22Rv1 (cell line): Measurements from ENCODE around the gene KRTAP9-2.
"Not testable (repeated sequence)": the region's sequence is repeated elsewhere in the genome, so short reads cannot be mapped to it uniquely, and the experiment has no call there.

ENCODE experiments used
- H3K27ac ChIP-seq: fragments of 450-650 bp; 2 replicates; pipeline ENCODE4 v1.5.1; 2017
- ZFX ChIP-seq: fragments of 450-650 bp; IDR thresholded peaks from 2 replicates; pipeline ENCODE4 v1.6.1; 2017; ENCODE audit warnings: antibody characterized with exemption, borderline replicate concordance
- TF ChIP-seq, protein P1 (sequence below): fragments of 450-650 bp; IDR thresholded peaks from 2 replicates; pipeline ENCODE4 v1.5.1; 2017; ENCODE audit warnings: mild to moderate bottlenecking

Gene KRTAP9-2, protein sequence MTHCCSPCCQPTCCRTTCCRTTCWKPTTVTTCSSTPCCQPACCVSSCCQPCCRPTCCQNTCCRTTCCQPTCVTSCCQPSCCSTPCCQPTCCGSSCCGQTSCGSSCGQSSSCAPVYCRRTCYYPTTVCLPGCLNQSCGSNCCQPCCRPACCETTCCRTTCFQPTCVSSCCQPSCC

DNA sequence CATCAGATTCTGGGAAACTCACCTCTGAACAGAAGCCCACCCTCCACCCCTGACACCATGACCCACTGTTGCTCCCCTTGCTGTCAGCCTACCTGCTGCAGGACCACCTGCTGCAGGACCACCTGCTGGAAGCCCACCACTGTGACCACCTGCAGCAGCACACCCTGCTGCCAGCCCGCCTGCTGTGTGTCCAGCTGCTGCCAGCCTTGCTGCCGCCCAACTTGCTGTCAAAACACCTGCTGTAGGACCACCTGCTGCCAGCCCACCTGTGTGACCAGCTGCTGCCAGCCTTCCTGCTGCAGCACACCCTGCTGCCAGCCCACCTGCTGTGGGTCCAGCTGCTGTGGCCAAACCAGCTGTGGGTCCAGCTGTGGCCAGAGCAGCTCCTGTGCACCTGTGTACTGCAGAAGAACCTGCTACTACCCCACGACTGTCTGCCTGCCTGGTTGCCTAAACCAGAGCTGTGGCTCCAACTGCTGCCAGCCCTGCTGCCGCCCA is at the start of gene KRTAP9-2:
TSS of gene KRTAP9-2 (plus strand) at position 51 of the 498 bp plus-strand sequence. CDS start at position 58, 7 bp downstream.
- not testable (repeated sequence) for H3K27ac ChIP-seq

DNA sequence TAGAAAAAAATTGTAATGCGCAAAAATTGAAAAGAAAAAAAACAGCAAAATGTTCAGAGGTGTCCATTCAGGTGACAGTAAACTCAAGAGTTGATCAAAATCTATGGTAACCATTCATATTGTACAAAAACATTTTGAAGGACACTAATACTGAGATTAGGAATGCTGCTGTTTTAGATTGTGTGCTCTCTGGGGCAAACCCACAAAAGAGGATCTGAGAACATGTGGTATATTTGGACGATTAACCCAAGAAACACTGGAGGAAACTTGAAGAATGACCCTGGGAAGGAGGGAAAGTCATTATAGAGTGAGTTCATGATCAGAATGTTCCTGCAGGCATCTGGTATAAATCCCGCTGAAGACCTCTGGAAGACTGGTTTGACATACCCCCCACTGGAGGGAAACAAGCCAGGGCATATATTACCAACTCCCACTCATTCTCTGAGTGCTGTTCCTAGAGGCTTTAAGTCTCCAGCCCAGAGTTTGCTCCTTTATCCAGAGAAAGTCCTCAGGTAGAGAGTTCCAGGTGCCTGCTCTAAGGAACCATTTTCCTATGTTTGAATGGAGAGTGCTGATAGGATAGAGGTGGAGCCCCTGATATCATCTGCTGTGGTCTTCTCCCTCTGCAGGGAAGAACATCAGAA is 49.6 kb upstream of the KRTAP9-2 start:
- no peak for TF ChIP-seq ZFX
- TF ChIP-seq, protein P1, sequence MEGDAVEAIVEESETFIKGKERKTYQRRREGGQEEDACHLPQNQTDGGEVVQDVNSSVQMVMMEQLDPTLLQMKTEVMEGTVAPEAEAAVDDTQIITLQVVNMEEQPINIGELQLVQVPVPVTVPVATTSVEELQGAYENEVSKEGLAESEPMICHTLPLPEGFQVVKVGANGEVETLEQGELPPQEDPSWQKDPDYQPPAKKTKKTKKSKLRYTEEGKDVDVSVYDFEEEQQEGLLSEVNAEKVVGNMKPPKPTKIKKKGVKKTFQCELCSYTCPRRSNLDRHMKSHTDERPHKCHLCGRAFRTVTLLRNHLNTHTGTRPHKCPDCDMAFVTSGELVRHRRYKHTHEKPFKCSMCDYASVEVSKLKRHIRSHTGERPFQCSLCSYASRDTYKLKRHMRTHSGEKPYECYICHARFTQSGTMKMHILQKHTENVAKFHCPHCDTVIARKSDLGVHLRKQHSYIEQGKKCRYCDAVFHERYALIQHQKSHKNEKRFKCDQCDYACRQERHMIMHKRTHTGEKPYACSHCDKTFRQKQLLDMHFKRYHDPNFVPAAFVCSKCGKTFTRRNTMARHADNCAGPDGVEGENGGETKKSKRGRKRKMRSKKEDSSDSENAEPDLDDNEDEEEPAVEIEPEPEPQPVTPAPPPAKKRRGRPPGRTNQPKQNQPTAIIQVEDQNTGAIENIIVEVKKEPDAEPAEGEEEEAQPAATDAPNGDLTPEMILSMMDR: no peak
- no peak overlapping the region for H3K27ac ChIP-seq

DNA sequence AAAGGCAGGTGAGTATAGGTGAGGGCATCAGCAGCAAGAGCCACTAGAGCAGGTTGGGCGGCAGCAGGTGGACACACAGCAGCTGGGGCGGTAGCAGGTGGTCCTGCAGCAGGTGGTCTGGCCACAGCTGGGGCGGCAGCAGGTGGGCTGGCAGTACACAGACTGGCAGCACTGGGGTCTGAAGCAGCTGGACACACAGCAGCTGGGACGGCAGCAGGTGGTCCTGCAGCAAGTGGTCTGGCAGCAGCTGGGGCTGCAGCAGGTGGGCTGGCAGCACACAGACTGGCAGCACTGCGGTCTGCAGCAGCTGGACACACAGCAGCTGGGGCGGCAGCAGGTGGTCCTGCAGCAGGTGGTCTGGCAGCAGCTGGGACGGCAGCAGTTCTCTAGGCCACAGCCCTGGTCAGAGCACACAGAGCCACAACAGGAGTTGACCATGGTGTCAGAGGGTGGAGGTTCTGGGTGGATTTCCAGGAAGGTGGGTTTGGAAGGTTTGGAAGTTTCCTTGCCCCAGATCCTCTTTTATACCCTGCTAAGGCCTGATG is 48.6 kb upstream of the KRTAP9-2 start, which contains the start of gene KRTAP4-2:
TSS of gene KRTAP4-2 (minus strand) at position 495 of the 545 bp plus-strand sequence. CDS start at position 438, 57 bp downstream.
- H3K27ac ChIP-seq: no peak within 1 kb of the TSS
- TF ChIP-seq ZFX: no peak
- TF ChIP-seq, protein P1: no peak

DNA sequence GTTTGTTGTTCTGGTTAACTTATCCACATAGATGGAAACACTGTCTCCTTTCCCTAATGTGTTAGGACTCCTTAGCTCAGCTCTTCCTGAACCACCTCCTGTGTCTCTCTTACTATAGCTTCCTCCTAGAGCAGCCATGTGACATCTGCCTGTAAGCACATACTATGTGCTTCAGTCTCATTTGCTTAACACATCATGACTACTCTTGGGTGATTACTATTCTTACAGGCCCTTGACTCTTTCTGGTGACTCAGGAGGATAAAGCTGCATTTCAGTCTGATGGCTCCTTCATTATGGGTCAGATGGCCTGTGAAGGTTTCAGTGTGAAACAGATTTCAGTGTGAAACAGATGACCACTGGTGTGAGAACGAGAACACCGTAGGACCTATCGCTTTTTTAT is 48.1 kb upstream of the KRTAP9-2 start:
- H3K27ac ChIP-seq: no peak overlapping the region
- TF ChIP-seq ZFX: no peak
- TF ChIP-seq, protein P1: no peak

DNA sequence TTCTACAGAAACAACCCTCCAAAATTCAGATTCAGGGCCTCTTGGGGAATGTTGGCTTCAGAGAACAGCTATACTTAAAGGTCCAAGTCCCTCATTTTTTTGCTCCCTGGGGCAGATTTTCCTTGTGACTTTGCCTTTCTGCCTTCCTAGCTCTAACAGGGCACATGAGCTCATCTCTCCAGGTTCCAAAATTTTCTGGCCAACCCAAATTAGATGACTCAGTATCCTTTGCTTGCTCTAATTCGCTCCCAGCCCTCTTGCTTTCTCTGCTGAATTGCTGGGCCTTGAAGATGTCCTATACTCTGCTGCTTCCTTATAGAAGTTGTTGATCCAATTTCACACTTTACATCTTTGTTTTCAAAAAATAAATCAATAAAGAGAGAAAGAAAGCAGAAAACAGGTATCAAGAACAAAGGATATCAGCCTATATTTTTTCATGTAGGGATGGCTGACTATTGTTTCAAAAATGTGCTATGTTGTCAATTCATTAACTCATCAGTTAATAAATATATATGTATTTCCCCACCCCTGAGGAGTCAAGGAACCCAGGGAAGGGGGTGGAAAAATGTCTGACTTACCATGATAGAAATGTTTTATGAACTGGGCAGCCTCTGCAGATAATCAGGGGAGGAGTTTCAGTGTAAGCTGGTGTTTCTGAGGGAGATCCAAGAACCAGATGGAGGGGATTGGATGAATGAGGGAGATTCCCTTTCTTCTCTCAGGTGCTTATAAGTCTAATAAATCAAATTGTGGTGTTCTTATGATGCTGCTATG is 47.4 kb upstream of the KRTAP9-2 start:
- H3K27ac ChIP-seq: no peak overlapping the region
- TF ChIP-seq ZFX: no peak
- TF ChIP-seq, protein P1: no peak

DNA sequence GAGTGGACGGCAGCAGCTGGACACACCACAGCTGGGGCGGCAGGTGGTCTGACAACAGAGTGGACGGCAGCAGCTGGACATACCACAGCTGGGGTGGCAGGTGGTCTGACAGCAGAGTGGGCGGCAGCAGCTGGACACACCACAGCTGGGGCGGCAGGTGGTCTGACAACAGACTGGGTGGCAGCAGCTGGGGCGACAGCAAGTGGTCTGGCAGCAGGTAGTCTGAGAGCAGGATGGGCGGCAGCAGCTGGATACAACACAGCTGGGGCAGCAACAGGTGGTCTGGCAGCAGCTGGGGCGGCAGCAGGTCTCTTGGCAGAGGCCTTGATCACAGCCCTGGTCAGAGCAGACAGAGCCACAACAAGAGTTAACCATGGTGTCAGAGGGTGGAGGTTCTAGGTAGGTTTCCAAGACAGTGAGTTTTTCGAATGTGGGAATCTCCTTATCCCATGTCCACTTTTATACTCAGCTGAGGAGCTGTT is 41.9 kb upstream of the KRTAP9-2 start, which contains the start of gene KRTAP4-1:
TSS of gene KRTAP4-1 (minus strand) at position 432 of the 482 bp plus-strand sequence. CDS start at position 375, 57 bp downstream.
- H3K27ac ChIP-seq: no peak within 1 kb of the TSS
- no peak for TF ChIP-seq ZFX
- TF ChIP-seq, protein P1: no peak

DNA sequence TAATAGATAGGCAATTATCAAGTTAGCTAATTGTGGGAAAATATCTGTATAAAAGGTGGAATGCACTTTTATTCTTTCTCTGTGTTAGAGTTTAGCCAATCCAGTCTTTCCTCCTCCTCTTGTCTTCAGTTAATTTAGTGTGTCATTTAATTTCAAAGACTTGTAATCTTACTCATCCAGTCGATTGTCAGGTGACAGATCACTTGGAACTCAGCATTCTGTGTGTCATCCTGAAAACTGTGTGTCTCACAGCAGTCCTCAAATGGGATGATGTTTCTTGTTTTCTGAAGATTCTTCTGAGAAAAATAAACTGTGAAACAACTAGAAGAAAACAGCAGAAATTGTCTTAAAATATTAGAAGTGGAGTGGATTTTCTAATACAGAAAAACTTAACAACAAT is 41.4 kb upstream of the KRTAP9-2 start:
- H3K27ac ChIP-seq: no peak overlapping the region
- TF ChIP-seq, protein P1: no peak
- TF ChIP-seq ZFX: no peak
